Keratinocyte (primary cell): ENCODE results near the gene COMMD2. TPM values are rescaled to one million over a fixed set of nuclear protein-coding genes. Genes with fewer than 3 reads are reported as not detected.

ENCODE experiments used
- DNase-seq: peaks from one replicate; pipeline ENCODE4 v3.0.0-alpha.2; 2011; ENCODE audit warnings: low read depth, missing footprints, low spot score
- FAIRE-seq: peaks from 2 replicates; lab custom pipeline; 2011; peaks lifted over from hg19 to GRCh38; lab: Jason Lieb, UNC
- H2AFZ ChIP-seq: 2 replicates; pipeline ENCODE4 v1.6.0; 2012; ENCODE audit warnings: low read length, control low read depth, inconsistent platforms; ENCODE audit not compliant: control insufficient read depth
- H3K27ac ChIP-seq: 2 replicates; pipeline ENCODE4 v1.5.1; 2011; ENCODE audit warnings: low read length; ENCODE audit not compliant: control insufficient read depth, insufficient read depth
- H3K27me3 ChIP-seq: 3 replicates; pipeline ENCODE4 v1.6.0; 2011; ENCODE audit warnings: low read length; ENCODE audit not compliant: control insufficient read depth, insufficient read depth; ENCODE audit errors: extremely low read depth
- H3K36me3 ChIP-seq, 2 experiments: 2 replicates in 1 of 2; 3 replicates in 1 of 2; pipeline ENCODE4 v1.5.1; 2011; ENCODE audit warnings: low read length in 2 of 2, mild to moderate bottlenecking in 1 of 2; ENCODE audit not compliant: control insufficient read depth in 2 of 2, insufficient read depth in 2 of 2; ENCODE audit errors: extremely low read depth in 1 of 2
- H3K4me1 ChIP-seq: 3 replicates; pipeline ENCODE4 v1.5.1; 2011; ENCODE audit warnings: low read length; ENCODE audit not compliant: control insufficient read depth, insufficient read depth; ENCODE audit errors: extremely low read depth
- H3K4me2 ChIP-seq: 3 replicates; pipeline ENCODE4 v1.6.0; 2011; ENCODE audit warnings: low read depth, low read length; ENCODE audit not compliant: control insufficient read depth, insufficient read depth; ENCODE audit errors: extremely low read depth
- H3K4me3 ChIP-seq, 3 experiments: fragments of 200-600 bp in 1 of 3; sonication (generic) in 1 of 3; 2 replicates in 2 of 3; 3 replicates in 1 of 3; pipeline ENCODE4 v1.5.1; 2011 to 2016; ENCODE audit warnings: low read length in 3 of 3, mild to moderate bottlenecking in 3 of 3, control low read depth in 2 of 3, inconsistent platforms in 1 of 3, low read depth in 1 of 3, mixed read lengths in 1 of 3, mixed run types in 1 of 3, moderate library complexity in 1 of 3; ENCODE audit not compliant: control insufficient read depth in 2 of 3, insufficient read depth in 2 of 3; ENCODE audit errors: extremely low read depth in 1 of 3
- H3K79me2 ChIP-seq: 2 replicates; pipeline ENCODE4 v1.6.0; 2012; ENCODE audit warnings: low read length; ENCODE audit not compliant: control insufficient read depth, insufficient read depth
- H3K9ac ChIP-seq: 3 replicates; pipeline ENCODE4 v1.6.0; 2011; ENCODE audit warnings: low read length; ENCODE audit not compliant: control insufficient read depth, insufficient read depth; ENCODE audit errors: extremely low read depth
- H3K9me1 ChIP-seq: 3 replicates; pipeline ENCODE4 v1.6.0; 2011; ENCODE audit warnings: low read length; ENCODE audit not compliant: control insufficient read depth, insufficient read depth; ENCODE audit errors: extremely low read depth
- H3K9me3 ChIP-seq: 2 replicates; pipeline ENCODE4 v1.5.1; 2012; ENCODE audit warnings: low read depth, low read length; ENCODE audit not compliant: control insufficient read depth
- H4K20me1 ChIP-seq: 3 replicates; pipeline ENCODE4 v1.6.0; 2011; ENCODE audit warnings: low read length; ENCODE audit not compliant: control insufficient read depth, insufficient read depth; ENCODE audit errors: extremely low read depth
- EZH2 ChIP-seq: IDR thresholded peaks from one replicate; pipeline ENCODE4 v1.6.1; 2012; ENCODE audit warnings: inconsistent platforms, mild to moderate bottlenecking, low read length, moderate library complexity
- dilution Hi-C: fragments of 300-500 bp; cut with MboI; formaldehyde crosslinking; loops from one replicate; pipeline ENCODE4 v1.7.0; 2020; ENCODE audit warnings: low sequenced_read_pairs; ENCODE audit not compliant: extremely low pct_ligation_motif_present
- polyA plus RNA-seq, 5 experiments: library from polyadenylated mRNA; depleted of rRNA in 3 of 5; stranded (reverse) in 3 of 5; stranded (forward) in 1 of 5; unstranded in 1 of 5; fragments of >200 nt; gene quantifications; 1 replicate in 1 of 5; 2 replicates in 3 of 5; 3 replicates in 1 of 5; pipeline versions ENCODE4 v1.2.1 to v1.2.3, GENCODE V29; 2011 to 2012; ENCODE audit warnings: missing spikeins in 2 of 5, low read depth in 1 of 5, low replicate concordance in 1 of 5
- TF ChIP-seq, protein P1 (sequence below), 3 experiments: IDR thresholded peaks in 1 of 3; conservative IDR thresholded peaks in 1 of 3; optimal IDR thresholded peaks in 1 of 3; 2 replicates in 2 of 3; 3 replicates in 1 of 3; pipeline versions ENCODE3 to v1.5.1; 2011; ENCODE audit warnings: low read length in 3 of 3, mild to moderate bottlenecking in 3 of 3, moderate library complexity in 2 of 3, control low read depth in 1 of 3, inconsistent platforms in 1 of 3; ENCODE audit not compliant: insufficient read depth in 2 of 3; ENCODE audit errors: extremely low read depth in 1 of 3

The COMMD2 gene
- polyA plus RNA-seq, 1 donor (not counting 4 experiments of a cell fraction or from before 2014, with no cell fraction given): 51.0 TPM

DNA sequence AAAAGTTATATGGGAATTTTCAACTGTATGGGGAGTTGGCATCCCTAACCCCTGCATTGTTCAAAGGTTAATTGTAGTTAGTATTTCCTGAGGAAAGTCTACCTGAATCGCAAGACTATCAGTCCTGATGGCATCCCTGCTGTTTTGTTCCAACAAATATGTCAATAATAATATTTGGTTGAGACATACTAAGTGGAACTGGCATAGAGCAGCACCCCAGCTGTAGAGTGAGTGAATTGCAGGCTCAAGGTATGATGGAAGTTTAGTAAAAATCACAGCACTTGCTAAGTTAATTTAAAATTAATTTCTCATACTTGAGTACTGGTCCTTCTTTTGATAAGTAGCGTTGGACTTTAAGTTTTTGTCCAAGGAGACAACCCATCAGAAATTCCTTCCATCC is 18.0 kb upstream of the COMMD2 start:
- Histone ChIP-seq H3K27me3 (no peaks in the 10 kb centered on the region), H3K9ac (no peak overlapping the region), H3K36me3 (no peaks in the 10 kb centered on the region), H3K9me3 (no peaks in the 10 kb centered on the region), H3K79me2 (no peaks in the 10 kb centered on the region), H3K4me1 (no peaks in the 10 kb centered on the region), H2AFZ (no peak overlapping the region), H3K4me2 (no peak overlapping the region), H3K27ac (no peak overlapping the region), H4K20me1 (no peaks in the 10 kb centered on the region), H3K4me3 (no peak overlapping the region), H3K9me1 (no peaks in the 10 kb centered on the region)
- TF ChIP-seq, protein P1, sequence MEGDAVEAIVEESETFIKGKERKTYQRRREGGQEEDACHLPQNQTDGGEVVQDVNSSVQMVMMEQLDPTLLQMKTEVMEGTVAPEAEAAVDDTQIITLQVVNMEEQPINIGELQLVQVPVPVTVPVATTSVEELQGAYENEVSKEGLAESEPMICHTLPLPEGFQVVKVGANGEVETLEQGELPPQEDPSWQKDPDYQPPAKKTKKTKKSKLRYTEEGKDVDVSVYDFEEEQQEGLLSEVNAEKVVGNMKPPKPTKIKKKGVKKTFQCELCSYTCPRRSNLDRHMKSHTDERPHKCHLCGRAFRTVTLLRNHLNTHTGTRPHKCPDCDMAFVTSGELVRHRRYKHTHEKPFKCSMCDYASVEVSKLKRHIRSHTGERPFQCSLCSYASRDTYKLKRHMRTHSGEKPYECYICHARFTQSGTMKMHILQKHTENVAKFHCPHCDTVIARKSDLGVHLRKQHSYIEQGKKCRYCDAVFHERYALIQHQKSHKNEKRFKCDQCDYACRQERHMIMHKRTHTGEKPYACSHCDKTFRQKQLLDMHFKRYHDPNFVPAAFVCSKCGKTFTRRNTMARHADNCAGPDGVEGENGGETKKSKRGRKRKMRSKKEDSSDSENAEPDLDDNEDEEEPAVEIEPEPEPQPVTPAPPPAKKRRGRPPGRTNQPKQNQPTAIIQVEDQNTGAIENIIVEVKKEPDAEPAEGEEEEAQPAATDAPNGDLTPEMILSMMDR (optimal IDR thresholded peaks at IDR 0.05 in 1 of 3, IDR thresholded peaks at IDR 0.05 in 1 of 3, conservative IDR thresholded peaks at IDR 0.05 in 1 of 3; ENCODE audit: extremely low read depth in 1 of 3, insufficient read depth in 2 of 3, low read length in 3 of 3): peak in 1 of 3 experiments; percentile 15
- TF ChIP-seq EZH2: no peak
- dilution Hi-C loops: no loop called here
- DNase-seq (no peak), FAIRE-seq (no peak)

DNA sequence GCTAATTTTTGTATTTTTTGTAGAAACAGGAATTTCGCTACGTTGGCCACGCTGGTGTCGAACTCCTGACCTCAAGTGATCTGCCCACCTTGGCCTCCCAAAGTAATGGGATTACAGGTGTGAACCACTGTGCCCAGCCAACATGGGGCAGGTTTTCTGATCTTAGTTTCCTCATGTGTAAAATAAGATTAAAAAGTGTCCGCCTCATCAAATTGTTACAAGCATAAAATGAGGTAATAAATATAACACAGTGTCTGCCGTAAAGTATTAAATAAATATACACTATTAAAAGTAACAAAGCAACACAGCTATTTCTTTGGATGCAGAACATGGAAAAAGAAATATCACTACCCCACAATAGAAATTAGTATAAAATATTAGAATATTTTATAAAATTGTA is 16.4 kb upstream of the COMMD2 start:
- Histone ChIP-seq H3K9me3 (no peaks in the 10 kb centered on the region), H3K4me1 (no peaks in the 10 kb centered on the region), H3K27ac (no peak overlapping the region), H3K9ac (no peak overlapping the region), H4K20me1 (no peaks in the 10 kb centered on the region), H3K4me2 (no peak overlapping the region), H2AFZ (no peak overlapping the region), H3K4me3 (no peak overlapping the region), H3K79me2 (no peaks in the 10 kb centered on the region), H3K27me3 (peaks cover 6% of the 10 kb centered on the region), H3K9me1 (no peaks in the 10 kb centered on the region), H3K36me3 (no peaks in the 10 kb centered on the region)
- no peak for TF ChIP-seq EZH2
- TF ChIP-seq, protein P1 (optimal IDR thresholded peaks at IDR 0.05 in 1 of 3, IDR thresholded peaks at IDR 0.05 in 1 of 3, conservative IDR thresholded peaks at IDR 0.05 in 1 of 3; ENCODE audit: extremely low read depth in 1 of 3, insufficient read depth in 2 of 3, low read length in 3 of 3): no peak
- DNase-seq (no peak), FAIRE-seq (no peak)
- dilution Hi-C loops: no loop called here
